ENCODE data around the gene SLC2A8. TPM values are rescaled to one million over a fixed set of nuclear protein-coding genes. Genes with fewer than 3 reads are reported as not detected.

The SLC2A8 gene
- polyA plus RNA-seq, 3 donors, result 6.6 to 8.7 (median 6.6) TPM

- peaks cover 17% of the 10 kb centered on the region for H3K4me1 Mint-ChIP-seq
- no peaks in the 10 kb centered on the region for H3K27me3 ChIP-seq (ENCODE audit: control insufficient read depth in 2 of 2, insufficient read depth in 2 of 2, low read length in 2 of 2)
- H2AFZ ChIP-seq (ENCODE audit: insufficient read depth, low read depth, low read length, poor library complexity, severe bottlenecking), result no peak overlapping the region
- H3K36me3 ChIP-seq (replicated peaks in 1 of 2; ENCODE audit: control insufficient read depth in 1 of 2, insufficient read depth in 2 of 2, low read length in 2 of 2), result no peaks in the 10 kb centered on the region
- no peak overlapping the region for H3K27ac ChIP-seq (ENCODE audit: low read depth in 1 of 2, low read length in 2 of 2)
- no peaks in the 10 kb centered on the region for H3K79me2 ChIP-seq (ENCODE audit: insufficient read depth, low read length)
- peaks cover 6 to 16% (median 15%) of the 10 kb centered on the region in 3 donors for H3K27me3 Mint-ChIP-seq (ENCODE audit: low read depth in 3 of 3)
- H3K9me3 ChIP-seq (replicated peaks in 1 of 2; ENCODE audit: control insufficient read depth in 1 of 2, insufficient read depth in 1 of 2, low read length in 2 of 2), result no peaks in the 10 kb centered on the region
- peak overlapping the region in 2 of 7 donors; percentile 7 to 52 for H3K27ac Mint-ChIP-seq
- no peak for DNase-seq
- H3K36me3 Mint-ChIP-seq, result no peaks in the 10 kb centered on the region
- no peaks in the 10 kb centered on the region for H4K20me1 ChIP-seq (ENCODE audit: insufficient read depth, low read length)
- no peak for TF ChIP-seq CTCF (IDR thresholded peaks at IDR 0.05)
- no peaks in the 10 kb centered on the region for H3K9me3 Mint-ChIP-seq
- peaks cover 0 to 7% of the 10 kb centered on the region in 2 donors for H3K4me1 ChIP-seq (ENCODE audit: control insufficient read depth in 1 of 2, insufficient read depth in 2 of 2, low read length in 2 of 2)
- H3K9ac ChIP-seq (ENCODE audit: insufficient read depth, low read length, poor library complexity, severe bottlenecking), result no peak overlapping the region
- no peak overlapping the region for H3K4me2 ChIP-seq (replicated peaks; ENCODE audit: extremely low read depth, low read length, poor library complexity, severe bottlenecking)
- peak overlapping the region; percentile 34 to 57 for H3K4me3 Mint-ChIP-seq
- intact Hi-C loops (cut with micrococcal nuclease), result no loop called here
- H3K4me3 ChIP-seq (replicated peaks in 1 of 3; ENCODE audit: low read depth in 2 of 3, low read length in 3 of 3), result no peak overlapping the region
- WGBS (ENCODE audit: insufficient coverage), result 15% methylated on average over 3 of the region's 6 CpGs
These were observed 28.0 kb upstream of the SLC2A8 start for GRCh38 chr9:127368852-127369402.

- Histone ChIP-seq H3K4me2 (replicated peaks; ENCODE audit: extremely low read depth, low read length, poor library complexity, severe bottlenecking) (no peak overlapping the region), H3K27me3 (ENCODE audit: control insufficient read depth in 2 of 2, insufficient read depth in 2 of 2, low read length in 2 of 2) (no peaks in the 10 kb centered on the region)
- peaks cover 6 to 16% (median 15%) of the 10 kb centered on the region in 3 donors for H3K27me3 Mint-ChIP-seq (ENCODE audit: low read depth in 3 of 3)
These were observed 27.5 kb upstream of the SLC2A8 start for GRCh38 chr9:127369428-127369827.

More at GRCh38 chr9:127369428-127369827, 27.5 kb upstream of the SLC2A8 start:
- peaks cover 14% of the 10 kb centered on the region for H3K4me1 Mint-ChIP-seq
- WGBS (ENCODE audit: insufficient coverage), result 88% methylated on average over 8 of the region's 8 CpGs
- Histone ChIP-seq H3K9me3 (replicated peaks in 1 of 2; ENCODE audit: control insufficient read depth in 1 of 2, insufficient read depth in 1 of 2, low read length in 2 of 2) (no peaks in the 10 kb centered on the region), H3K27ac (ENCODE audit: low read depth in 1 of 2, low read length in 2 of 2) (no peak overlapping the region), H3K4me3 (replicated peaks in 1 of 3; ENCODE audit: low read depth in 2 of 3, low read length in 3 of 3) (no peak overlapping the region), H3K4me1 (ENCODE audit: control insufficient read depth in 1 of 2, insufficient read depth in 2 of 2, low read length in 2 of 2) (peaks cover 0 to 7% of the 10 kb centered on the region in 2 donors), H2AFZ (ENCODE audit: insufficient read depth, low read depth, low read length, poor library complexity, severe bottlenecking) (no peak overlapping the region), H3K79me2 (ENCODE audit: insufficient read depth, low read length) (no peaks in the 10 kb centered on the region), H3K9ac (ENCODE audit: insufficient read depth, low read length, poor library complexity, severe bottlenecking) (no peak overlapping the region), H3K36me3 (replicated peaks in 1 of 2; ENCODE audit: control insufficient read depth in 1 of 2, insufficient read depth in 2 of 2, low read length in 2 of 2) (no peaks in the 10 kb centered on the region), H4K20me1 (ENCODE audit: insufficient read depth, low read length) (no peaks in the 10 kb centered on the region)
- no peaks in the 10 kb centered on the region for H3K36me3 Mint-ChIP-seq
- no peaks in the 10 kb centered on the region for H3K9me3 Mint-ChIP-seq
- DNase-seq, result no peak
- H3K27ac Mint-ChIP-seq, result peak overlapping the region in 1 of 7 donors; percentile 7
- TF ChIP-seq CTCF (IDR thresholded peaks at IDR 0.05), result no peak
- intact Hi-C loops (cut with micrococcal nuclease), result no loop called here
- no peak overlapping the region for H3K4me3 Mint-ChIP-seq

Data from CD14-positive monocyte (primary cell).